Measurements from ENCODE around the gene TCEAL6.

GRCh38 chrX:102138064-102138463 is 4.2 kb downstream of the TCEAL6 start:
- no peak for TF ChIP-seq SUZ12 (IDR thresholded peaks at IDR 0.05; ENCODE audit: extremely low read depth, insufficient read depth, insufficient read length)
- TF ChIP-seq YY1 (IDR thresholded peaks at IDR 0.05; ENCODE audit: insufficient read depth, insufficient read length): no peak
